Non-pigmented ciliary epithelial cell (primary cell): ENCODE measurements around the gene ACACB.

Experiments
- DNase-seq: peaks from one replicate; pipeline ENCODE4 v3.0.0-alpha.2; 2010; ENCODE audit warnings: low read depth

ACACB gene

GRCh38 chr12:109110988-109111495 lies 5.3 kb upstream of the ACACB start:
- no peak for DNase-seq

GRCh38 chr12:109112720-109113465 lies 3.5 kb upstream of the ACACB start:
- no peak for DNase-seq

GRCh38 chr12:109113661-109114321 lies 2.6 kb upstream of the ACACB start:
- no peak for DNase-seq

- DNase-seq = no peak
Measured at GRCh38 chr12:109114644-109115043, 1.7 kb upstream of the ACACB start.

- DNase-seq = no peak
Measured at GRCh38 chr12:109115404-109115757, 1.0 kb upstream of the ACACB start.

GRCh38 chr12:109116611-109116949 lies 193 bp downstream of the ACACB start:
- no peak for DNase-seq

GRCh38 chr12:109120095-109120494 lies 3.7 kb downstream of the ACACB start:
- no peak for DNase-seq

GRCh38 chr12:109120557-109120956 lies 4.2 kb downstream of the ACACB start:
- no peak for DNase-seq

- no peak for DNase-seq
Measured at GRCh38 chr12:109121346-109121880, 5.0 kb downstream of the ACACB start.

- DNase-seq = no peak
Measured at GRCh38 chr12:109124878-109125648, 8.7 kb downstream of the ACACB start.

- DNase-seq = no peak
Measured at GRCh38 chr12:109125791-109126190, 9.4 kb downstream of the ACACB start.

GRCh38 chr12:109126784-109127183 lies 10.4 kb downstream of the ACACB start:
- DNase-seq = no peak

- DNase-seq = no peak
Measured at GRCh38 chr12:109127533-109128242, 11.3 kb downstream of the ACACB start.

GRCh38 chr12:109130297-109131153 lies 14.1 kb downstream of the ACACB start:
- no peak for DNase-seq

- no peak for DNase-seq
Measured at GRCh38 chr12:109131154-109132050, 15.0 kb downstream of the ACACB start.

- DNase-seq = no peak
Measured at GRCh38 chr12:109134186-109134917, 18.0 kb downstream of the ACACB start.

- no peak for DNase-seq
Measured at GRCh38 chr12:109137055-109137454, 20.7 kb downstream of the ACACB start.

GRCh38 chr12:109139360-109139759 lies 23.0 kb downstream of the ACACB start:
- no peak for DNase-seq

GRCh38 chr12:109139791-109140190 lies 23.4 kb downstream of the ACACB start:
- no peak for DNase-seq
